GM04503 (cell line): ENCODE results near the gene KMT2C.
"Not testable (repeated sequence)": the region's sequence is repeated elsewhere in the genome, so short reads cannot be mapped to it uniquely, and the experiment has no call there.

Experiments used
- DNase-seq: peaks from one replicate; pipeline ENCODE4 v3.0.0-alpha.2; 2012; ENCODE audit warnings: low read depth

Gene KMT2C

GRCh38 chr7:152307902-152308301 lies 127.9 kb downstream of the KMT2C start:
- no peak for DNase-seq

- DNase-seq = not testable (repeated sequence)
Observed at GRCh38 chr7:152299542-152300143, 136.2 kb downstream of the KMT2C start.

- no peak for DNase-seq
Observed at GRCh38 chr7:152292897-152293296, 142.9 kb downstream of the KMT2C start.

GRCh38 chr7:152286972-152287371 lies 148.8 kb downstream of the KMT2C start:
- not testable (repeated sequence) for DNase-seq

GRCh38 chr7:152286219-152286618 lies 149.6 kb downstream of the KMT2C start:
- not testable (repeated sequence) for DNase-seq

GRCh38 chr7:152284998-152285397 lies 150.8 kb downstream of the KMT2C start:
- not testable (repeated sequence) for DNase-seq

- DNase-seq = not testable (repeated sequence)
Observed at GRCh38 chr7:152277687-152278086, 158.1 kb downstream of the KMT2C start.

GRCh38 chr7:152270427-152270826 lies 165.4 kb downstream of the KMT2C start:
- DNase-seq = not testable (repeated sequence)

GRCh38 chr7:152266859-152267258 lies 168.9 kb downstream of the KMT2C start:
- not testable (repeated sequence) for DNase-seq

- DNase-seq = not testable (repeated sequence)
Observed at GRCh38 chr7:152264915-152265314, 170.9 kb downstream of the KMT2C start.

GRCh38 chr7:152262146-152262545 lies 173.7 kb downstream of the KMT2C start:
- DNase-seq = not testable (repeated sequence)

GRCh38 chr7:152259645-152260044 lies 176.2 kb downstream of the KMT2C start:
- DNase-seq = not testable (repeated sequence)

GRCh38 chr7:152247851-152248250 lies 188.0 kb downstream of the KMT2C start:
- DNase-seq = not testable (repeated sequence)

- not testable (repeated sequence) for DNase-seq
Observed at GRCh38 chr7:152245417-152245816, 190.4 kb downstream of the KMT2C start.

GRCh38 chr7:152243464-152243863 lies 192.3 kb downstream of the KMT2C start:
- not testable (repeated sequence) for DNase-seq

GRCh38 chr7:152241301-152241700 lies 194.5 kb downstream of the KMT2C start:
- not testable (repeated sequence) for DNase-seq

- DNase-seq = not testable (repeated sequence)
Observed at GRCh38 chr7:152236306-152236705, 199.5 kb downstream of the KMT2C start.

GRCh38 chr7:152234421-152234820 lies 201.4 kb downstream of the KMT2C start:
- DNase-seq = peak; percentile 3

GRCh38 chr7:152231089-152231488 lies 204.7 kb downstream of the KMT2C start:
- no peak for DNase-seq

- not testable (repeated sequence) for DNase-seq
Observed at GRCh38 chr7:152219556-152219955, 216.2 kb downstream of the KMT2C start.

- not testable (repeated sequence) for DNase-seq
Observed at GRCh38 chr7:152208766-152209165, 227.0 kb downstream of the KMT2C start.

- not testable (repeated sequence) for DNase-seq
Observed at GRCh38 chr7:152204417-152204816, 231.4 kb downstream of the KMT2C start.

- DNase-seq = no peak
Observed at GRCh38 chr7:152203095-152203494, 232.7 kb downstream of the KMT2C start.

- DNase-seq = peak; percentile 44
Observed at GRCh38 chr7:152202056-152202455, 233.7 kb downstream of the KMT2C start.
